Hepatocyte (in vitro differentiated cells): ENCODE measurements around the gene DSCAML1. TPM values are rescaled to one million over a fixed set of nuclear protein-coding genes. Genes with fewer than 3 reads are reported as not detected.

ENCODE experiments used
- DNase-seq: peaks from one replicate; pipeline ENCODE4 v3.0.0-alpha.2; 2016; ENCODE audit warnings: low spot score
- H2AFZ ChIP-seq: fragments of 200-600 bp; sonication (generic); 2 replicates; pipeline ENCODE4 v1.6.0; 2016; ENCODE audit warnings: antibody characterized with exemption, mild to moderate bottlenecking
- H3K27ac ChIP-seq: fragments of 200-600 bp; sonication (generic); 2 replicates; pipeline ENCODE4 v1.5.1; 2016; ENCODE audit warnings: mild to moderate bottlenecking
- H3K27me3 ChIP-seq: fragments of 200-600 bp; sonication (generic); 2 replicates; pipeline ENCODE4 v1.6.1; 2016
- H3K36me3 ChIP-seq: fragments of 200-600 bp; sonication (generic); replicated peaks from 2 replicates; pipeline ENCODE4 v1.5.1; 2016; ENCODE audit warnings: low read depth; ENCODE audit not compliant: insufficient read depth
- H3K4me1 ChIP-seq: fragments of 200-600 bp; sonication (generic); 2 replicates; pipeline ENCODE4 v1.5.1; 2016; ENCODE audit warnings: mild to moderate bottlenecking, moderate library complexity; ENCODE audit not compliant: insufficient read depth
- H3K4me2 ChIP-seq: fragments of 200-600 bp; sonication (generic); 2 replicates; pipeline ENCODE4 v1.6.0; 2016
- H3K4me3 ChIP-seq: fragments of 200-600 bp; sonication (generic); 2 replicates; pipeline ENCODE4 v1.5.1; 2016; ENCODE audit warnings: mild to moderate bottlenecking
- H3K79me2 ChIP-seq: fragments of 200-600 bp; sonication (generic); 2 replicates; pipeline ENCODE4 v1.6.0; 2017; ENCODE audit warnings: mild to moderate bottlenecking
- H3K9me2 ChIP-seq: fragments of 200-600 bp; sonication (generic); replicated peaks from 2 replicates; pipeline ENCODE4 v1.6.0; 2017; ENCODE audit warnings: mild to moderate bottlenecking; ENCODE audit not compliant: insufficient read depth
- H3K9me3 ChIP-seq: fragments of 200-600 bp; sonication (generic); 2 replicates; pipeline ENCODE4 v1.5.1; 2016; ENCODE audit warnings: low read depth, mild to moderate bottlenecking
- H4K20me1 ChIP-seq: fragments of 200-600 bp; sonication (generic); 2 replicates; pipeline ENCODE4 v1.6.0; 2016; ENCODE audit warnings: mild to moderate bottlenecking; ENCODE audit not compliant: insufficient read depth, poor library complexity, severe bottlenecking
- CTCF ChIP-seq: fragments of 200-600 bp; sonication (generic); IDR thresholded peaks from 2 replicates; pipeline ENCODE4 v1.5.1; 2016; ENCODE audit warnings: antibody characterized with exemption, mild to moderate bottlenecking; ENCODE audit not compliant: poor library complexity
- EZH2 ChIP-seq: fragments of 200-600 bp; sonication (generic); IDR thresholded peaks from 2 replicates; pipeline ENCODE4 v1.6.1; 2016; ENCODE audit warnings: antibody characterized with exemption, mild to moderate bottlenecking, borderline replicate concordance
- EZH2phosphoT487 ChIP-seq: fragments of 200-600 bp; sonication (generic); IDR thresholded peaks from one replicate; pipeline ENCODE4 v1.6.1; 2018; ENCODE audit warnings: antibody characterized with exemption, mild to moderate bottlenecking, low read depth, moderate library complexity; ENCODE audit not compliant: unreplicated experiment, severe bottlenecking
- WGBS: methylation state at CpG from one replicate; pipeline ENCODE4 v1.1.6; 2016; ENCODE audit warnings: low lambda C conversion rate; ENCODE audit errors: missing lambda C conversion rate; 5-methylcytosine and 5-hydroxymethylcytosine counted together
- polyA plus RNA-seq: library from polyadenylated mRNA; unstranded; fragments of >200 nt; fragmentation: Nextera tagmentation; extraction: Ambion mirVana; gene quantifications from 2 replicates; pipeline ENCODE4 v1.2.1, GENCODE V29; 2016
- total RNA-seq: library from RNA; depleted of rRNA; stranded (reverse); fragments of >200 nt; gene quantifications from 2 replicates; pipeline ENCODE4 v1.2.3, GENCODE V29; 2014

The DSCAML1 gene
- total and polyA plus RNA-seq, 2 experiments from 2014 or later: 0.46 to 2.6 TPM

GRCh38 chr11:117747892-117748291 lies 49.1 kb downstream of the DSCAML1 start:
- 95% methylated on average over 3 of the region's 3 CpGs for WGBS
- no peak for DNase-seq
- TF ChIP-seq EZH2phosphoT487 (no peak), CTCF (no peak), EZH2 (no peak)
- no peak overlapping the region for H3K27ac ChIP-seq
- H3K9me2 ChIP-seq: no peaks in the 10 kb centered on the region
- H3K27me3 ChIP-seq: no peaks in the 10 kb centered on the region
- no peak overlapping the region for H2AFZ ChIP-seq
- H4K20me1 ChIP-seq: no peaks in the 10 kb centered on the region
- no peaks in the 10 kb centered on the region for H3K79me2 ChIP-seq
- H3K4me2 ChIP-seq: no peak overlapping the region
- H3K4me1 ChIP-seq: peaks cover 3% of the 10 kb centered on the region
- no peaks in the 10 kb centered on the region for H3K9me3 ChIP-seq
- H3K36me3 ChIP-seq: no peaks in the 10 kb centered on the region
- H3K4me3 ChIP-seq: no peak overlapping the region

GRCh38 chr11:117745346-117745745 lies 51.7 kb downstream of the DSCAML1 start:
- H2AFZ ChIP-seq: no peak overlapping the region
- H3K4me2 ChIP-seq: no peak overlapping the region
- no peaks in the 10 kb centered on the region for H3K36me3 ChIP-seq
- DNase-seq: no peak
- no peaks in the 10 kb centered on the region for H3K79me2 ChIP-seq
- no peak overlapping the region for H3K27ac ChIP-seq
- WGBS: 68% methylated on average over 7 of the region's 7 CpGs
- H3K4me3 ChIP-seq: no peak overlapping the region
- no peaks in the 10 kb centered on the region for H3K9me2 ChIP-seq
- H4K20me1 ChIP-seq: no peaks in the 10 kb centered on the region
- H3K9me3 ChIP-seq: no peaks in the 10 kb centered on the region
- H3K4me1 ChIP-seq: peaks cover 3% of the 10 kb centered on the region
- no peak for TF ChIP-seq EZH2phosphoT487
- no peak for TF ChIP-seq CTCF
- TF ChIP-seq EZH2: no peak
- no peaks in the 10 kb centered on the region for H3K27me3 ChIP-seq

- no peak overlapping the region for H3K27ac ChIP-seq
- no peaks in the 10 kb centered on the region for H3K36me3 ChIP-seq
- H2AFZ ChIP-seq: no peak overlapping the region
- H3K27me3 ChIP-seq: no peaks in the 10 kb centered on the region
- peaks cover 3% of the 10 kb centered on the region for H3K4me1 ChIP-seq
- H3K4me2 ChIP-seq: no peak overlapping the region
- WGBS: 80% methylated on average over 11 of the region's 11 CpGs
- no peaks in the 10 kb centered on the region for H3K9me2 ChIP-seq
- TF ChIP-seq CTCF: no peak
- no peak for TF ChIP-seq EZH2phosphoT487
- no peak for TF ChIP-seq EZH2
- no peaks in the 10 kb centered on the region for H3K9me3 ChIP-seq
- H3K79me2 ChIP-seq: no peaks in the 10 kb centered on the region
- H4K20me1 ChIP-seq: no peaks in the 10 kb centered on the region
- no peak for DNase-seq
- no peak overlapping the region for H3K4me3 ChIP-seq
Measured at GRCh38 chr11:117744471-117745150, 52.4 kb downstream of the DSCAML1 start.
